Subcutaneous abdominal adipose tissue (tissue), 5 donors: ENCODE data around the gene BCS1L.

Source experiments
- H3K27ac ChIP-seq: one replicate; pipeline ENCODE4 v1.7.0; 2013; ENCODE audit warnings: low read depth, mild to moderate bottlenecking, inconsistent platforms, low read length, moderate library complexity
- H3K27me3 ChIP-seq, 5 donors: one replicate each; pipeline ENCODE4 v1.7.0; 2013; ENCODE audit warnings: low read length in 5 of 5, inconsistent platforms in 1 of 5; ENCODE audit not compliant: control insufficient read depth in 5 of 5, insufficient read depth in 4 of 5
- H3K36me3 ChIP-seq, 5 donors: one replicate each; pipeline ENCODE4 v1.7.0; 2013; ENCODE audit warnings: low read length in 5 of 5; ENCODE audit not compliant: control insufficient read depth in 5 of 5, insufficient read depth in 5 of 5
- H3K4me1 ChIP-seq, 5 donors: one replicate each; pipeline ENCODE4 v1.7.0; 2013; ENCODE audit warnings: low read length in 5 of 5, mild to moderate bottlenecking in 3 of 5, moderate library complexity in 1 of 5; ENCODE audit not compliant: control insufficient read depth in 5 of 5, insufficient read depth in 5 of 5
- H3K4me3 ChIP-seq, 5 donors: one replicate each; pipeline ENCODE4 v1.7.0; 2013; ENCODE audit warnings: low read length in 5 of 5, low read depth in 1 of 5
- H3K9ac ChIP-seq, 5 donors: one replicate each; pipeline ENCODE4 v1.7.0; 2013; ENCODE audit warnings: low read length in 5 of 5, mild to moderate bottlenecking in 4 of 5, moderate library complexity in 3 of 5
- H3K9me3 ChIP-seq, 5 donors: one replicate each; pipeline ENCODE4 v1.7.0; 2013; ENCODE audit warnings: low read length in 5 of 5; ENCODE audit not compliant: control insufficient read depth in 5 of 5
- donor health status: healthy.
- donor health status: healthy.
- donor health status: healthy.
- donor health status: healthy.
- donor health status: healthy.

Gene BCS1L

GRCh38 chr2:218658671-218659257 is 719 bp upstream of the BCS1L start:
- peaks cover 5 to 23% (median 19%) of the 10 kb centered on the region in 5 donors for H3K4me1 ChIP-seq
- H3K4me3 ChIP-seq = peak overlapping the region; percentile 71 to 89 (median 84)
- no peaks in the 10 kb centered on the region for H3K27me3 ChIP-seq
- H3K36me3 ChIP-seq = peaks cover 4 to 53% (median 44%) of the 10 kb centered on the region in 5 donors
- peak overlapping the region; percentile 37 to 90 (median 74) for H3K9ac ChIP-seq
- H3K9me3 ChIP-seq = no peaks in the 10 kb centered on the region
- H3K27ac ChIP-seq = peak overlapping the region; percentile 67

GRCh38 chr2:218659988-218660358 is 490 bp downstream of the BCS1L start:
- H3K4me3 ChIP-seq = peak overlapping the region; percentile 71 to 89 (median 84)
- H3K9ac ChIP-seq = peak overlapping the region; percentile 37 to 90 (median 74)
- H3K36me3 ChIP-seq = peaks cover 4 to 54% (median 48%) of the 10 kb centered on the region in 5 donors
- H3K9me3 ChIP-seq = no peaks in the 10 kb centered on the region
- peaks cover 5 to 23% (median 19%) of the 10 kb centered on the region in 5 donors for H3K4me1 ChIP-seq
- H3K27me3 ChIP-seq = no peaks in the 10 kb centered on the region
- H3K27ac ChIP-seq = peak overlapping the region; percentile 67

- H3K27me3 ChIP-seq = no peaks in the 10 kb centered on the region
- H3K4me1 ChIP-seq = peaks cover 5 to 23% (median 19%) of the 10 kb centered on the region in 5 donors
- no peak overlapping the region for H3K4me3 ChIP-seq
- peaks cover 4 to 55% (median 54%) of the 10 kb centered on the region in 5 donors for H3K36me3 ChIP-seq
- H3K9me3 ChIP-seq = no peaks in the 10 kb centered on the region
- H3K9ac ChIP-seq = no peak overlapping the region
- no peak overlapping the region for H3K27ac ChIP-seq
Observed at GRCh38 chr2:218662377-218662776, 2.9 kb downstream of the BCS1L start.

- peaks cover 7 to 59% (median 58%) of the 10 kb centered on the region in 5 donors for H3K36me3 ChIP-seq
Observed at GRCh38 chr2:218662827-218663226, 3.3 kb downstream of the BCS1L start.

GRCh38 chr2:218663901-218664300 is 4.4 kb downstream of the BCS1L start:
- no peak overlapping the region for H3K9ac ChIP-seq
- peaks cover 5 to 13% (median 12%) of the 10 kb centered on the region in 5 donors for H3K4me1 ChIP-seq
- H3K27me3 ChIP-seq = no peaks in the 10 kb centered on the region
- no peak overlapping the region for H3K4me3 ChIP-seq
- peaks cover 7 to 67% (median 65%) of the 10 kb centered on the region in 5 donors for H3K36me3 ChIP-seq
- H3K9me3 ChIP-seq = no peaks in the 10 kb centered on the region
- H3K27ac ChIP-seq = no peak overlapping the region

More at GRCh38 chr2:218662827-218663226, 3.3 kb downstream of the BCS1L start:
- Histone ChIP-seq H3K27ac (no peak overlapping the region), H3K4me3 (no peak overlapping the region), H3K4me1 (peaks cover 5 to 23% (median 19%) of the 10 kb centered on the region in 5 donors), H3K27me3 (no peaks in the 10 kb centered on the region), H3K9me3 (no peaks in the 10 kb centered on the region), H3K9ac (no peak overlapping the region)

GRCh38 chr2:218664653-218665052 is 5.2 kb downstream of the BCS1L start:
- no peak overlapping the region for H3K27ac ChIP-seq
- no peak overlapping the region for H3K9ac ChIP-seq
- H3K4me1 ChIP-seq = peaks cover 5 to 9% (median 7%) of the 10 kb centered on the region in 5 donors
- no peaks in the 10 kb centered on the region for H3K9me3 ChIP-seq
- peaks cover 7 to 67% (median 65%) of the 10 kb centered on the region in 5 donors for H3K36me3 ChIP-seq
- H3K4me3 ChIP-seq = no peak overlapping the region
- no peaks in the 10 kb centered on the region for H3K27me3 ChIP-seq

GRCh38 chr2:218671097-218671653 is 11.7 kb downstream of the BCS1L start:
- Histone ChIP-seq H3K9me3 (no peaks in the 10 kb centered on the region), H3K4me3 (peak overlapping the region; percentile 82 to 98 (median 96)), H3K9ac (peak overlapping the region; percentile 74 to 94 (median 86)), H3K36me3 (peaks cover 3 to 29% (median 24%) of the 10 kb centered on the region in 5 donors), H3K4me1 (peaks cover 6 to 22% (median 19%) of the 10 kb centered on the region in 5 donors), H3K27me3 (no peaks in the 10 kb centered on the region), H3K27ac (peak overlapping the region; percentile 65)

- Histone ChIP-seq H3K27me3 (no peaks in the 10 kb centered on the region), H3K4me1 (peaks cover 6 to 22% (median 19%) of the 10 kb centered on the region in 5 donors), H3K9me3 (no peaks in the 10 kb centered on the region), H3K36me3 (peaks cover 3 to 26% (median 21%) of the 10 kb centered on the region in 5 donors), H3K27ac (peak within 1 kb of the TSS; percentile 65), H3K9ac (peak within 1 kb of the TSS; percentile 74 to 94 (median 86)), H3K4me3 (peak within 1 kb of the TSS; percentile 82 to 98 (median 96))
Observed at GRCh38 chr2:218671654-218672566, 12.4 kb downstream of the BCS1L start, which contains the start of the genes RNF25 and STK36. Gene RNF25, minus strand, starts transcription at chr2:218672002. Its CDS starts 32 bp downstream, at chr2:218671970. Gene STK36, plus strand, starts transcription at chr2:218672086. Its CDS starts 744 bp downstream, at chr2:218672830.

- Histone ChIP-seq H3K9me3 (no peaks in the 10 kb centered on the region), H3K36me3 (peaks cover 4 to 44% (median 25%) of the 10 kb centered on the region in 5 donors), H3K4me1 (no peaks in the 10 kb centered on the region)
Observed at GRCh38 chr2:218679119-218679518, 19.6 kb downstream of the BCS1L start.

More at GRCh38 chr2:218679119-218679518, 19.6 kb downstream of the BCS1L start:
- Histone ChIP-seq H3K9ac (no peak overlapping the region), H3K27me3 (no peaks in the 10 kb centered on the region), H3K27ac (no peak overlapping the region), H3K4me3 (no peak overlapping the region)
